SK-N-SH treated with all-trans-retinoic acid at 6 μM for 48 hours (cell line): ENCODE data around the gene PRRC2B.

Experiments used
- ATAC-seq: fragments of 200-7000 bp; cut with Tn5 transposase; 3 replicates; pipeline ENCODE4 v1.9.1; 2020; ENCODE audit warnings: mild to moderate bottlenecking, moderate library complexity
- ARNTL ChIP-seq: fragments of 450-650 bp; formaldehyde crosslinking; IDR thresholded peaks from 2 replicates; pipeline ENCODE4 v1.5.0; 2020; ENCODE audit warnings: low read depth, mild to moderate bottlenecking, moderate library complexity, borderline replicate concordance
- BACH2 ChIP-seq: fragments of 250-450 bp; sonication (Bioruptor Pico); IDR thresholded peaks from 2 replicates; pipeline ENCODE4 v1.9.0; 2021; ENCODE audit warnings: mild to moderate bottlenecking, borderline replicate concordance
- CREB5 ChIP-seq: fragments of 250-450 bp; sonication (Bioruptor Pico); IDR thresholded peaks from 2 replicates; pipeline ENCODE4 v1.5.1; 2020; ENCODE audit warnings: low read depth, mild to moderate bottlenecking, moderate library complexity
- CSDC2 ChIP-seq: fragments of 250-450 bp; sonication (Bioruptor Pico); IDR thresholded peaks from 2 replicates; pipeline ENCODE4 v1.5.0; 2020; ENCODE audit warnings: mild to moderate bottlenecking, moderate library complexity
- CSRNP3 ChIP-seq: fragments of 250-450 bp; sonication (Bioruptor Pico); IDR thresholded peaks from 2 replicates; pipeline ENCODE4 v1.5.1; 2021; ENCODE audit warnings: mild to moderate bottlenecking, moderate library complexity
- ESRRG ChIP-seq: fragments of 250-450 bp; sonication (Bioruptor Pico); IDR thresholded peaks from 2 replicates; pipeline ENCODE4 v1.6.1; 2021; ENCODE audit warnings: mild to moderate bottlenecking
- ISL1 ChIP-seq: fragments of 250-450 bp; sonication (Bioruptor Pico); IDR thresholded peaks from 2 replicates; pipeline ENCODE4 v2.1.2; 2022; ENCODE audit warnings: mild to moderate bottlenecking, moderate library complexity
- OSR1 ChIP-seq: fragments of 250-450 bp; sonication (Bioruptor Pico); IDR thresholded peaks from 2 replicates; pipeline ENCODE4 v1.8.0; 2022; ENCODE audit warnings: moderate library complexity, mild to moderate bottlenecking, inconsistent platforms
- PATZ1 ChIP-seq: fragments of 250-450 bp; sonication (Bioruptor Pico); IDR thresholded peaks from 2 replicates; pipeline ENCODE4 v1.8.0; 2020; ENCODE audit warnings: mild to moderate bottlenecking, moderate library complexity, borderline replicate concordance
- POU6F1 ChIP-seq: fragments of 250-450 bp; sonication (Bioruptor Pico); IDR thresholded peaks from 2 replicates; pipeline ENCODE4 v1.8.0; 2021; ENCODE audit warnings: low read depth, mild to moderate bottlenecking, moderate library complexity, borderline replicate concordance
- PPARA ChIP-seq: fragments of 250-450 bp; sonication (Bioruptor Pico); IDR thresholded peaks from 2 replicates; pipeline ENCODE4 v1.5.0; 2020; ENCODE audit warnings: mild to moderate bottlenecking, borderline replicate concordance
- RARB ChIP-seq: fragments of 250-450 bp; sonication (Bioruptor Pico); IDR thresholded peaks from 2 replicates; pipeline ENCODE4 v1.8.0; 2021; ENCODE audit warnings: mild to moderate bottlenecking, moderate library complexity
- SNAI2 ChIP-seq: fragments of 250-450 bp; sonication (Bioruptor Pico); IDR thresholded peaks from 2 replicates; pipeline ENCODE4 v1.5.0; 2020; ENCODE audit warnings: mild to moderate bottlenecking, moderate library complexity
- TCF4 ChIP-seq: fragments of 250-450 bp; sonication (Bioruptor Pico); IDR thresholded peaks from 2 replicates; pipeline ENCODE4 v1.8.0; 2021; ENCODE audit warnings: mild to moderate bottlenecking, moderate library complexity, borderline replicate concordance
- TOX ChIP-seq: fragments of 250-450 bp; sonication (Bioruptor Pico); IDR thresholded peaks from 2 replicates; pipeline ENCODE4 v1.8.0; 2021; ENCODE audit warnings: mild to moderate bottlenecking, moderate library complexity, borderline replicate concordance
- TSHZ2 ChIP-seq: fragments of 250-450 bp; sonication (Bioruptor Pico); IDR thresholded peaks from 2 replicates; pipeline ENCODE4 v1.5.0; 2020; ENCODE audit warnings: mild to moderate bottlenecking, moderate library complexity
- ZC3H10 ChIP-seq: fragments of 250-450 bp; sonication (Bioruptor Pico); IDR thresholded peaks from 2 replicates; pipeline ENCODE4 v1.5.1; 2021; ENCODE audit warnings: mild to moderate bottlenecking, moderate library complexity
- ZFP3 ChIP-seq: fragments of 250-450 bp; sonication (Bioruptor Pico); IDR thresholded peaks from 2 replicates; pipeline ENCODE4 v1.5.0; 2020; ENCODE audit warnings: mild to moderate bottlenecking, moderate library complexity
- ZFP30 ChIP-seq: fragments of 450-650 bp; formaldehyde crosslinking; IDR thresholded peaks from 2 replicates; pipeline ENCODE4 v1.5.0; 2022; ENCODE audit warnings: mild to moderate bottlenecking, moderate library complexity
- ZNF70 ChIP-seq: fragments of 450-650 bp; formaldehyde crosslinking; IDR thresholded peaks from 2 replicates; pipeline ENCODE4 v1.5.0; 2020; ENCODE audit warnings: mild to moderate bottlenecking, moderate library complexity
- ZNF8 ChIP-seq: fragments of 450-650 bp; formaldehyde crosslinking; IDR thresholded peaks from 2 replicates; pipeline ENCODE4 v1.5.0; 2020; ENCODE audit warnings: mild to moderate bottlenecking, moderate library complexity

PRRC2B gene

GRCh38 chr9:131405858-131406537 is 12.1 kb downstream of the PRRC2B start:
- no peak for ATAC-seq
- TF ChIP-seq TCF4 (CRISPR knock-in tag): no peak
- TF ChIP-seq OSR1 (CRISPR knock-in tag): no peak
- TF ChIP-seq BACH2: no peak
- no peak for TF ChIP-seq ZFP30
- TF ChIP-seq CREB5 (CRISPR knock-in tag): no peak
- no peak for TF ChIP-seq CSDC2 (CRISPR knock-in tag)
- no peak for TF ChIP-seq ZC3H10 (CRISPR knock-in tag)
- no peak for TF ChIP-seq CSRNP3 (CRISPR knock-in tag)
- no peak for TF ChIP-seq ZFP3 (CRISPR knock-in tag)

- TF ChIP-seq CREB5 (CRISPR knock-in tag): no peak
- no peak for TF ChIP-seq ISL1 (CRISPR knock-in tag)
- TF ChIP-seq POU6F1 (CRISPR knock-in tag): no peak
- TF ChIP-seq OSR1 (CRISPR knock-in tag): no peak
- no peak for TF ChIP-seq SNAI2 (CRISPR knock-in tag)
- no peak for TF ChIP-seq PATZ1
- TF ChIP-seq ZFP3 (CRISPR knock-in tag): no peak
- TF ChIP-seq ZC3H10 (CRISPR knock-in tag): no peak
- no peak for TF ChIP-seq ZNF70
- no peak for TF ChIP-seq BACH2
Observed at GRCh38 chr9:131406563-131407436, 12.9 kb downstream of the PRRC2B start.

GRCh38 chr9:131407717-131408195 is 13.9 kb downstream of the PRRC2B start:
- ATAC-seq: peak; percentile 61
- TF ChIP-seq BACH2 (no peak), OSR1 (CRISPR knock-in tag) (no peak), ZNF8 (CRISPR knock-in tag) (no peak), TSHZ2 (CRISPR knock-in tag) (no peak), ZC3H10 (CRISPR knock-in tag) (no peak), TOX (CRISPR knock-in tag) (no peak), CSRNP3 (CRISPR knock-in tag) (no peak), ARNTL (CRISPR knock-in tag) (no peak), PPARA (CRISPR knock-in tag) (no peak), ESRRG (no peak), RARB (CRISPR knock-in tag) (no peak), CSDC2 (CRISPR knock-in tag) (no peak)
- TF ChIP-seq, all 23 proteins: peak for 0

More at GRCh38 chr9:131406563-131407436, 12.9 kb downstream of the PRRC2B start:
- ATAC-seq: peak; percentile 22
